IMR-90 (cell line): Measurements from ENCODE around the gene USH1G. TPM values are rescaled to one million over a fixed set of nuclear protein-coding genes. Genes with fewer than 3 reads are reported as not detected.

Experiments
- ATAC-seq: fragments of 200-7000 bp; cut with Tn5 transposase; 2 replicates; pipeline ENCODE4 v1.9.1; 2020; ENCODE audit warnings: low read depth, mild to moderate bottlenecking, moderate library complexity
- BruUV-seq: library from RNA; stranded (reverse); fragments of 400-500 nt; replicated peaks from 2 replicates; lab custom pipeline; 2021; lab: Mats Ljungman, UMichigan
- CTCF ChIA-PET: fragments of 300-600 bp; formaldehyde crosslinking; extraction: SDS; loops from one replicate; lab custom pipeline; 2021; ENCODE audit warnings: antibody characterized with exemption; lab: Yijun Ruan, JAX
- POLR2A ChIA-PET: fragments of 300-600 bp; sonication (Branson Sonifier 250); formaldehyde crosslinking; loops from one replicate; lab custom pipeline; 2022; ENCODE audit warnings: antibody characterized with exemption; ENCODE audit not compliant: unreplicated experiment; lab: Charles Lee
- DNase-seq: peaks from one replicate; pipeline ENCODE4 v3.0.0; 2013
- H2AFZ ChIP-seq: replicated peaks from 2 replicates; pipeline ENCODE3; 2013; ENCODE audit warnings: low read length, mild to moderate bottlenecking; ENCODE audit not compliant: poor library complexity
- H2AK5ac ChIP-seq: 2 replicates; pipeline ENCODE4 v1.6.1; 2013; ENCODE audit warnings: low read depth, low read length, inconsistent platforms
- H2AK9ac ChIP-seq: replicated peaks from 2 replicates; pipeline ENCODE3; 2013; ENCODE audit warnings: mild to moderate bottlenecking, low read depth, low read length, moderate library complexity; ENCODE audit not compliant: poor library complexity
- H2BK120ac ChIP-seq: 2 replicates; pipeline ENCODE4 v1.6.1; 2013; ENCODE audit warnings: low read depth, low read length, inconsistent platforms
- H2BK15ac ChIP-seq: 3 replicates; pipeline ENCODE4 v1.6.1; 2013; ENCODE audit warnings: low read depth, low read length, inconsistent platforms
- H2BK20ac ChIP-seq: 2 replicates; pipeline ENCODE4 v1.6.1; 2013; ENCODE audit warnings: low read depth, mild to moderate bottlenecking, inconsistent platforms, low read length, moderate library complexity
- H2BK5ac ChIP-seq: 2 replicates; pipeline ENCODE4 v1.6.1; 2013; ENCODE audit warnings: mild to moderate bottlenecking, low read depth, low read length, inconsistent platforms; ENCODE audit not compliant: poor library complexity, severe bottlenecking
- H3K14ac ChIP-seq: replicated peaks from 2 replicates; pipeline ENCODE4 v1.6.1; 2013; ENCODE audit warnings: low read depth, low read length, inconsistent platforms
- H3K18ac ChIP-seq: 2 replicates; pipeline ENCODE4 v1.6.1; 2013; ENCODE audit warnings: low read depth, low read length, control low read depth
- H3K23ac ChIP-seq: 2 replicates; pipeline ENCODE4 v1.6.1; 2013; ENCODE audit warnings: low read depth, low read length, inconsistent platforms
- H3K27ac ChIP-seq: 2 replicates; pipeline ENCODE4 v1.5.1; 2013; ENCODE audit warnings: mild to moderate bottlenecking, control low read depth, low read length; ENCODE audit not compliant: insufficient read depth
- H3K27me3 ChIP-seq: 2 replicates; pipeline ENCODE4 v1.6.1; 2013; ENCODE audit warnings: low read length; ENCODE audit not compliant: control insufficient read depth, insufficient read depth
- H3K36me3 ChIP-seq: 2 replicates; pipeline ENCODE4 v1.6.1; 2013; ENCODE audit warnings: low read length, mixed read lengths; ENCODE audit not compliant: control insufficient read depth, insufficient read depth
- H3K4ac ChIP-seq: 2 replicates; pipeline ENCODE4 v1.6.1; 2013; ENCODE audit warnings: low read depth, low read length, inconsistent platforms
- H3K4me1 ChIP-seq: 2 replicates; pipeline ENCODE4 v1.6.1; 2013; ENCODE audit warnings: low read length, mixed read lengths; ENCODE audit not compliant: control insufficient read depth, insufficient read depth
- H3K4me2 ChIP-seq: 2 replicates; pipeline ENCODE4 v1.6.1; 2013; ENCODE audit warnings: low read depth, mild to moderate bottlenecking, control low read depth, low read length, moderate library complexity
- H3K4me3 ChIP-seq: 2 replicates; pipeline ENCODE4 v1.5.1; 2013; ENCODE audit warnings: low read depth, mild to moderate bottlenecking, control low read depth, low read length, moderate library complexity; ENCODE audit not compliant: insufficient read depth
- H3K56ac ChIP-seq: 2 replicates; pipeline ENCODE4 v1.6.1; 2013; ENCODE audit warnings: low read length, inconsistent platforms; ENCODE audit not compliant: insufficient read depth; ENCODE audit errors: extremely low read depth
- H3K79me1 ChIP-seq, 2 experiments: 2 replicates each; pipeline ENCODE4 v1.6.1; 2013; ENCODE audit warnings: low read length in 2 of 2, inconsistent platforms in 1 of 2, low read depth in 1 of 2
- H3K9ac ChIP-seq: 2 replicates; pipeline ENCODE4 v1.6.1; 2013; ENCODE audit warnings: low read depth, low read length, control low read depth
- H3K9me1 ChIP-seq: 2 replicates; pipeline ENCODE4 v1.6.1; 2013; ENCODE audit warnings: low read length, inconsistent platforms; ENCODE audit not compliant: insufficient read depth
- H3K9me3 ChIP-seq: 2 replicates; pipeline ENCODE4 v1.6.1; 2013; ENCODE audit warnings: low read length; ENCODE audit not compliant: control insufficient read depth, insufficient read depth
- H4K20me1 ChIP-seq: 2 replicates; pipeline ENCODE4 v1.6.1; 2013; ENCODE audit warnings: low read length, inconsistent platforms; ENCODE audit not compliant: insufficient read depth
- H4K5ac ChIP-seq: 2 replicates; pipeline ENCODE4 v1.6.1; 2013; ENCODE audit warnings: mild to moderate bottlenecking, low read depth, low read length, control low read depth
- H4K8ac ChIP-seq, 2 experiments: 2 replicates each; pipeline ENCODE4 v1.6.1; 2013; ENCODE audit warnings: low read depth in 2 of 2, low read length in 2 of 2, control low read depth in 1 of 2, inconsistent platforms in 1 of 2
- H4K91ac ChIP-seq: 2 replicates; pipeline ENCODE4 v1.6.1; 2013; ENCODE audit warnings: low read depth, low read length, inconsistent platforms; ENCODE audit not compliant: insufficient read depth
- BHLHE40 ChIP-seq: fragments of 150-350 bp; IDR thresholded peaks from 2 replicates; pipeline ENCODE4 v1.6.1; 2016; ENCODE audit warnings: mild to moderate bottlenecking, low read depth, low read length
- FOS ChIP-seq: fragments of 150-350 bp; IDR thresholded peaks from 2 replicates; pipeline ENCODE4 v1.6.1; 2016; ENCODE audit warnings: low read depth, low read length
- NFE2L2 ChIP-seq: fragments of 150-350 bp; IDR thresholded peaks from 2 replicates; pipeline ENCODE4 v1.6.1; 2016; ENCODE audit warnings: low read depth, mild to moderate bottlenecking, low read length
- RCOR1 ChIP-seq: IDR thresholded peaks from 2 replicates; pipeline ENCODE4 v1.6.1; 2012; ENCODE audit warnings: mild to moderate bottlenecking, low read length, improper control_type of control experiment; ENCODE audit not compliant: insufficient replicate concordance
- RFX5 ChIP-seq: IDR thresholded peaks from 2 replicates; pipeline ENCODE4 v1.8.0; 2012; ENCODE audit warnings: low read depth, mild to moderate bottlenecking, low read length, moderate library complexity
- SMC3 ChIP-seq: fragments of 150-350 bp; IDR thresholded peaks from 2 replicates; pipeline ENCODE4 v1.6.1; 2016; ENCODE audit warnings: low read depth, mild to moderate bottlenecking, antibody characterized with exemption, low read length, moderate library complexity
- USF2 ChIP-seq: fragments of 150-350 bp; IDR thresholded peaks from 2 replicates; pipeline ENCODE4 v1.6.1; 2017; ENCODE audit warnings: mild to moderate bottlenecking, antibody characterized with exemption, low read length, low read depth
- WGBS, 2 experiments: methylation state at CpG; one replicate each; pipeline versions ENCODE4 v1.1.5 to v1.1.7; 2013; ENCODE audit warnings: missing lambda C conversion rate in 2 of 2; ENCODE audit not compliant: insufficient read length in 1 of 2; ENCODE audit errors: extremely low coverage in 2 of 2; 5-methylcytosine and 5-hydroxymethylcytosine counted together
- dilution Hi-C: fragments of 300-500 bp; cut with HindIII; formaldehyde crosslinking; loops from one replicate; pipeline ENCODE4 v1.14.3; 2018; ENCODE audit warnings: low sequenced_read_pairs; ENCODE audit not compliant: unreplicated experiment
- in situ Hi-C: fragments of 300-500 bp; cut with MboI; formaldehyde crosslinking; loops from 3 replicates; pipeline ENCODE4 v1.14.3; 2019; ENCODE audit warnings: low sequenced_read_pairs, inconsistent platforms, mixed read lengths
- intact Hi-C: fragments of 100-400 bp; cut with micrococcal nuclease; formaldehyde crosslinking; loops from 2 replicates; pipeline ENCODE4 v1.10.0; 2022
- polyA plus RNA-seq, 3 experiments: library from polyadenylated mRNA; depleted of rRNA; stranded (reverse); fragments of >200 nt; gene quantifications; 2 replicates each; pipeline ENCODE4 v1.2.3, GENCODE V29; 2012; ENCODE audit warnings: low replicate concordance in 1 of 3
- total RNA-seq: library from RNA; depleted of rRNA; stranded (reverse); fragments of >200 nt; gene quantifications from 2 replicates; pipeline ENCODE4 v1.2.3, GENCODE V29; 2012

The USH1G gene
- total and polyA plus RNA-seq, 2 of the 4 experiments (the other 2 are of a cell fraction): not detected

- no peak for DNase-seq
- H3K23ac ChIP-seq: no peak overlapping the region
- TF ChIP-seq FOS (no peak), SMC3 (no peak), RFX5 (no peak), BHLHE40 (no peak), USF2 (no peak), RCOR1 (no peak), NFE2L2 (no peak)
- no peak overlapping the region for H2AK9ac ChIP-seq
- H3K4ac ChIP-seq: no peak overlapping the region
- H3K9me1 ChIP-seq: peaks cover 16% of the 10 kb centered on the region
- peaks cover 11% of the 10 kb centered on the region for H3K4me1 ChIP-seq
- H3K4me3 ChIP-seq: no peak overlapping the region
- H2BK15ac ChIP-seq: no peak overlapping the region
- H4K20me1 ChIP-seq: no peaks in the 10 kb centered on the region
- no peak overlapping the region for H3K56ac ChIP-seq
- no peak overlapping the region for H2BK120ac ChIP-seq
- no peak overlapping the region for H4K5ac ChIP-seq
- no peak overlapping the region for H2BK5ac ChIP-seq
- no peak overlapping the region for H3K18ac ChIP-seq
- dilution Hi-C loops: no loop called here
- H4K8ac ChIP-seq: no peak overlapping the region
- no peak for ATAC-seq
- no peak overlapping the region for H4K91ac ChIP-seq
- H3K27ac ChIP-seq: no peak overlapping the region
- peaks cover 17% of the 10 kb centered on the region for H3K27me3 ChIP-seq
- H3K79me1 ChIP-seq: peaks cover 17 to 27% of the 10 kb centered on the region in 2 experiments; a peak in 3 of 4 replicates
- POLR2A ChIA-PET: no interaction called here
- no TSS peak for BruUV-seq
- WGBS, 2 experiments: no CpG with 5 or more reads among the region's 5 CpGs
- intact Hi-C loops: no loop called here
- H3K14ac ChIP-seq: no peak overlapping the region
- no peak overlapping the region for H2AFZ ChIP-seq
- H3K9me3 ChIP-seq: no peaks in the 10 kb centered on the region
- H3K4me2 ChIP-seq: no peak overlapping the region
- peaks cover 1% of the 10 kb centered on the region; the same call in 1 of the 2 replicates for H3K36me3 ChIP-seq
- in situ Hi-C loops: no loop called here
- H2BK20ac ChIP-seq: no peak overlapping the region
- H2AK5ac ChIP-seq: no peak overlapping the region
- no peak overlapping the region for H3K9ac ChIP-seq
- CTCF ChIA-PET: no interaction called here
These were observed 47.7 kb downstream of the USH1G start for GRCh38 chr17:74875155-74875976.
